Measurements from ENCODE around the gene ZNF710. TPM values are rescaled to one million over a fixed set of nuclear protein-coding genes. Genes with fewer than 3 reads are reported as not detected.

Gene ZNF710
- total RNA-seq, 1 experiment from 2014 or later, result 10.0 TPM

GRCh38 chr15:90043530-90044010 is 42.4 kb downstream of the ZNF710 start:
- no peak overlapping the region for H2AFZ ChIP-seq (ENCODE audit: low read depth, low read length, poor library complexity, severe bottlenecking)
- H3K9ac ChIP-seq (ENCODE audit: low read length), result no peak overlapping the region
- no peaks in the 10 kb centered on the region for H3K9me3 ChIP-seq (ENCODE audit: control insufficient read depth in 1 of 2, insufficient read depth in 1 of 2, low read depth in 1 of 2, low read length in 2 of 2)
- ChIA-PET RAD21 (ENCODE audit: low non-redundant PET in 1 of 2, low total read pairs in 2 of 2, uncharacterized antibody in 2 of 2, unreplicated experiment in 2 of 2) (no interaction called here), POLR2A (no interaction called here), CTCF (no interaction called here)
- H3K4me3 ChIP-seq (replicated peaks in 1 of 2; ENCODE audit: low read depth in 1 of 2, low read length in 2 of 2), result no peak overlapping the region
- no peaks in the 10 kb centered on the region for H3K9me2 ChIP-seq (ENCODE audit: insufficient read depth)
- BruUV-seq (replicated peaks), result no TSS peak
- ATAC-seq, result no peak
- TF ChIP-seq EGR1 (IDR thresholded peaks at IDR 0.05; ENCODE audit: low read depth) (no peak), EZH2 (IDR thresholded peaks at IDR 0.05) (no peak), SP1 (IDR thresholded peaks at IDR 0.05; ENCODE audit: low read depth) (no peak), JUND (IDR thresholded peaks at IDR 0.05) (no peak)
- TF ChIP-seq, protein P1, sequence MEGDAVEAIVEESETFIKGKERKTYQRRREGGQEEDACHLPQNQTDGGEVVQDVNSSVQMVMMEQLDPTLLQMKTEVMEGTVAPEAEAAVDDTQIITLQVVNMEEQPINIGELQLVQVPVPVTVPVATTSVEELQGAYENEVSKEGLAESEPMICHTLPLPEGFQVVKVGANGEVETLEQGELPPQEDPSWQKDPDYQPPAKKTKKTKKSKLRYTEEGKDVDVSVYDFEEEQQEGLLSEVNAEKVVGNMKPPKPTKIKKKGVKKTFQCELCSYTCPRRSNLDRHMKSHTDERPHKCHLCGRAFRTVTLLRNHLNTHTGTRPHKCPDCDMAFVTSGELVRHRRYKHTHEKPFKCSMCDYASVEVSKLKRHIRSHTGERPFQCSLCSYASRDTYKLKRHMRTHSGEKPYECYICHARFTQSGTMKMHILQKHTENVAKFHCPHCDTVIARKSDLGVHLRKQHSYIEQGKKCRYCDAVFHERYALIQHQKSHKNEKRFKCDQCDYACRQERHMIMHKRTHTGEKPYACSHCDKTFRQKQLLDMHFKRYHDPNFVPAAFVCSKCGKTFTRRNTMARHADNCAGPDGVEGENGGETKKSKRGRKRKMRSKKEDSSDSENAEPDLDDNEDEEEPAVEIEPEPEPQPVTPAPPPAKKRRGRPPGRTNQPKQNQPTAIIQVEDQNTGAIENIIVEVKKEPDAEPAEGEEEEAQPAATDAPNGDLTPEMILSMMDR (IDR thresholded peaks at IDR 0.05 in 2 of 3, conservative IDR thresholded peaks at IDR 0.05 in 1 of 3; ENCODE audit: borderline replicate concordance in 1 of 3, insufficient read depth in 1 of 3, low read depth in 2 of 3, low read length in 2 of 3), result no peak
- TF ChIP-seq, protein P2, sequence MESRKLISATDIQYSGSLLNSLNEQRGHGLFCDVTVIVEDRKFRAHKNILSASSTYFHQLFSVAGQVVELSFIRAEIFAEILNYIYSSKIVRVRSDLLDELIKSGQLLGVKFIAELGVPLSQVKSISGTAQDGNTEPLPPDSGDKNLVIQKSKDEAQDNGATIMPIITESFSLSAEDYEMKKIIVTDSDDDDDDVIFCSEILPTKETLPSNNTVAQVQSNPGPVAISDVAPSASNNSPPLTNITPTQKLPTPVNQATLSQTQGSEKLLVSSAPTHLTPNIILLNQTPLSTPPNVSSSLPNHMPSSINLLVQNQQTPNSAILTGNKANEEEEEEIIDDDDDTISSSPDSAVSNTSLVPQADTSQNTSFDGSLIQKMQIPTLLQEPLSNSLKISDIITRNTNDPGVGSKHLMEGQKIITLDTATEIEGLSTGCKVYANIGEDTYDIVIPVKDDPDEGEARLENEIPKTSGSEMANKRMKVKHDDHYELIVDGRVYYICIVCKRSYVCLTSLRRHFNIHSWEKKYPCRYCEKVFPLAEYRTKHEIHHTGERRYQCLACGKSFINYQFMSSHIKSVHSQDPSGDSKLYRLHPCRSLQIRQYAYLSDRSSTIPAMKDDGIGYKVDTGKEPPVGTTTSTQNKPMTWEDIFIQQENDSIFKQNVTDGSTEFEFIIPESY (IDR thresholded peaks at IDR 0.05; ENCODE audit: extremely low read depth, insufficient replicate concordance, low read length), result no peak
- H3K79me2 ChIP-seq (ENCODE audit: insufficient read depth, low read length), result no peaks in the 10 kb centered on the region
- no peak for DNase-seq (ENCODE audit: low read depth, low spot score)
- H3K27me3 ChIP-seq (ENCODE audit: insufficient read depth, low read length), result no peaks in the 10 kb centered on the region
- H3K27ac ChIP-seq (ENCODE audit: low read depth, low read length), result no peak overlapping the region
- H3K4me1 ChIP-seq (ENCODE audit: control insufficient read depth in 1 of 2, insufficient read depth in 2 of 2, low read length in 2 of 2), result peaks cover 11 to 15% of the 10 kb centered on the region in 2 experiments; a peak in 2 of 4 replicates
- intact Hi-C loops (cut with micrococcal nuclease), result no loop called here
- no peaks in the 10 kb centered on the region for H3K36me3 ChIP-seq (ENCODE audit: control insufficient read depth in 1 of 2, insufficient read depth in 2 of 2, low read length in 2 of 2)
- no peak overlapping the region for H3K4me2 ChIP-seq (ENCODE audit: low read length)
- no peaks in the 10 kb centered on the region for H4K20me1 ChIP-seq (ENCODE audit: insufficient read depth)
